DND-41 (cell line): ENCODE data around the gene TSNAXIP1.

Experiments used
- ATAC-seq: fragments of 200-7000 bp; cut with Tn5 transposase; 3 replicates; pipeline ENCODE4 v1.9.1; 2021; ENCODE audit warnings: low read depth; ENCODE audit not compliant: insufficient read depth
- DNase-seq: peaks from one replicate; pipeline ENCODE4 v3.0.0-alpha.2; 2020
- H2AFZ ChIP-seq: 2 replicates; pipeline ENCODE4 v1.6.0; 2012; ENCODE audit warnings: low read depth, low read length
- H3K27ac ChIP-seq: 2 replicates; pipeline ENCODE4 v1.5.1; 2012; ENCODE audit warnings: low read length, inconsistent platforms
- H3K27me3 ChIP-seq: fragments of 200-600 bp; sonication (generic); 2 replicates; pipeline ENCODE4 v1.6.0; 2012; ENCODE audit warnings: low read length, mild to moderate bottlenecking, inconsistent platforms; ENCODE audit not compliant: insufficient read depth, poor library complexity
- H3K36me3 ChIP-seq: 2 replicates; pipeline ENCODE4 v1.5.1; 2012; ENCODE audit warnings: low read length, inconsistent platforms; ENCODE audit not compliant: insufficient read depth
- H3K4me1 ChIP-seq: 2 replicates; pipeline ENCODE4 v1.5.1; 2012; ENCODE audit warnings: mild to moderate bottlenecking, low read length; ENCODE audit not compliant: insufficient read depth
- H3K4me2 ChIP-seq: 2 replicates; pipeline ENCODE4 v1.6.0; 2012; ENCODE audit warnings: mild to moderate bottlenecking, moderate library complexity, low read length, inconsistent platforms; ENCODE audit not compliant: insufficient read depth
- H3K4me3 ChIP-seq, 2 experiments: fragments of 200-600 bp in 1 of 2; shearing (Covaris generic) in 1 of 2; 2 replicates each; pipeline ENCODE4 v1.5.1; 2012 to 2016; ENCODE audit warnings: inconsistent platforms in 2 of 2, low read length in 2 of 2, mild to moderate bottlenecking in 2 of 2, low read depth in 1 of 2, moderate library complexity in 1 of 2
- H3K79me2 ChIP-seq: 2 replicates; pipeline ENCODE4 v1.6.0; 2012; ENCODE audit warnings: low read length, inconsistent platforms; ENCODE audit not compliant: insufficient read depth
- H3K9ac ChIP-seq: 2 replicates; pipeline ENCODE4 v1.6.0; 2012; ENCODE audit warnings: low read depth, mild to moderate bottlenecking, inconsistent platforms, low read length, moderate library complexity
- H3K9me3 ChIP-seq: 2 replicates; pipeline ENCODE4 v1.5.1; 2012; ENCODE audit warnings: low read length, moderate library complexity, mild to moderate bottlenecking, inconsistent platforms; ENCODE audit not compliant: insufficient read depth, severe bottlenecking
- H4K20me1 ChIP-seq: 2 replicates; pipeline ENCODE4 v1.6.0; 2012; ENCODE audit warnings: low read length; ENCODE audit not compliant: insufficient read depth
- EZH2 ChIP-seq: IDR thresholded peaks from 3 replicates; pipeline ENCODE4 v1.6.1; 2012; ENCODE audit warnings: borderline replicate concordance, low read depth, mild to moderate bottlenecking, moderate library complexity, low read length, inconsistent platforms; ENCODE audit not compliant: severe bottlenecking
- TF ChIP-seq, protein P1 (sequence below): IDR thresholded peaks from 2 replicates; pipeline ENCODE4 v1.5.1; 2012; ENCODE audit warnings: borderline replicate concordance, low read length, moderate library complexity, mild to moderate bottlenecking; ENCODE audit not compliant: poor library complexity, severe bottlenecking; ENCODE audit errors: extremely low read depth

TSNAXIP1 gene

GRCh38 chr16:67843343-67843765 lies 36.7 kb downstream of the TSNAXIP1 start:
- peaks cover 34% of the 10 kb centered on the region for H4K20me1 ChIP-seq
- H3K4me3 ChIP-seq, result peak overlapping the region; percentile 27 to 71; a peak in 3 of 4 replicates
- H3K27me3 ChIP-seq, result no peaks in the 10 kb centered on the region
- H3K4me2 ChIP-seq, result peak overlapping the region; percentile 92
- H3K36me3 ChIP-seq, result peaks cover 21% of the 10 kb centered on the region
- H3K9me3 ChIP-seq, result no peaks in the 10 kb centered on the region
- DNase-seq (peak; percentile 86), ATAC-seq (peak; percentile 44)
- H3K27ac ChIP-seq, result peak overlapping the region; percentile 94
- peaks cover 55% of the 10 kb centered on the region for H3K4me1 ChIP-seq
- H3K9ac ChIP-seq, result peak overlapping the region; percentile 62
- H3K79me2 ChIP-seq, result peaks cover 55% of the 10 kb centered on the region
- H2AFZ ChIP-seq, result peak overlapping the region; percentile 89
- no peak for TF ChIP-seq EZH2
- TF ChIP-seq, protein P1, sequence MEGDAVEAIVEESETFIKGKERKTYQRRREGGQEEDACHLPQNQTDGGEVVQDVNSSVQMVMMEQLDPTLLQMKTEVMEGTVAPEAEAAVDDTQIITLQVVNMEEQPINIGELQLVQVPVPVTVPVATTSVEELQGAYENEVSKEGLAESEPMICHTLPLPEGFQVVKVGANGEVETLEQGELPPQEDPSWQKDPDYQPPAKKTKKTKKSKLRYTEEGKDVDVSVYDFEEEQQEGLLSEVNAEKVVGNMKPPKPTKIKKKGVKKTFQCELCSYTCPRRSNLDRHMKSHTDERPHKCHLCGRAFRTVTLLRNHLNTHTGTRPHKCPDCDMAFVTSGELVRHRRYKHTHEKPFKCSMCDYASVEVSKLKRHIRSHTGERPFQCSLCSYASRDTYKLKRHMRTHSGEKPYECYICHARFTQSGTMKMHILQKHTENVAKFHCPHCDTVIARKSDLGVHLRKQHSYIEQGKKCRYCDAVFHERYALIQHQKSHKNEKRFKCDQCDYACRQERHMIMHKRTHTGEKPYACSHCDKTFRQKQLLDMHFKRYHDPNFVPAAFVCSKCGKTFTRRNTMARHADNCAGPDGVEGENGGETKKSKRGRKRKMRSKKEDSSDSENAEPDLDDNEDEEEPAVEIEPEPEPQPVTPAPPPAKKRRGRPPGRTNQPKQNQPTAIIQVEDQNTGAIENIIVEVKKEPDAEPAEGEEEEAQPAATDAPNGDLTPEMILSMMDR, result no peak

GRCh38 chr16:67844497-67844896 lies 37.8 kb downstream of the TSNAXIP1 start:
- DNase-seq, result no peak
- Histone ChIP-seq H3K9ac (peak overlapping the region; percentile 62), H3K4me1 (peaks cover 65% of the 10 kb centered on the region)

DNA sequence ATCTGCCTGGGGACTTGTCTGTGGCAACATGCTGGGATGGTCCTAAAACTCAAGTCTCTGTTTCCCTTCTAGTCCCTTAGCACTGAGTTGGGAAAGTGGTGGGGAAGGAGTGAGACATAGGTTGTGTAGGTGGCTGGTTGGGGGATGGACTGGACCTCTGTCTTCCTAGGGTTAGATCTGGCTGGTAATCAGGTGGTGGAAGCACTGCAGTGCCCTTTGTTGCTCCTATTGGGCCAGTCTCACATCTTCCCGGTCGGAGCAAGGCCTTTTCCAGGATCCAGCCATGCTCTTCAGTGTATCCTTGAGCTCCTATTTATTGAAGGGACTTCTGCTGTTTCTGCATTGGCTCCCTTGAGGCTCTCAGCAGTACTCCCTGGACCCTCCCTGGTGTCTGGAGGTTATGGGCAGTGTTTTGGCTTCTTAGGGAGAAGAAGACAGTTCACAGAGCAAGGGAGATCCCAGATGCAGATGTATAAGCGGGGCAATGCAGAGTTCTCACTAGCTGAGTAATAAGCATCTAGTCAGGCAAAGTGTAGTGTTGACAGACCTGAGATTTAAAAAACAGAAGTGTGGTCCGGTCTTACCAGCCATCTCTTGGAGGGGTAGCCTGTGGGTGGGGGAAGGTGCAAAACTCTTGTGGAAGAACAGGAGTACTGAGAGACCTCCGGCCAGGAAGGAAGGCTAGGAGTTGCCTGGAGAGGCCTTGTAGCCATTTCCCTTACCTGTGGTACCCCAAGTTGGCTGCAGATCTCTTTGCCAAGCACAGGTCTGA lies 38.8 kb downstream of the TSNAXIP1 start:
- no peaks in the 10 kb centered on the region for H3K9me3 ChIP-seq
- peak overlapping the region; percentile 95 for H3K9ac ChIP-seq
- H3K4me1 ChIP-seq, result peaks cover 65% of the 10 kb centered on the region
- peaks cover 51% of the 10 kb centered on the region for H4K20me1 ChIP-seq
- peaks cover 75% of the 10 kb centered on the region for H3K79me2 ChIP-seq
- H3K27ac ChIP-seq, result peak overlapping the region; percentile 86
- peak overlapping the region; percentile 98 to 99; a peak in 3 of 4 replicates for H3K4me3 ChIP-seq
- no peaks in the 10 kb centered on the region for H3K27me3 ChIP-seq
- peak overlapping the region; percentile 79 for H3K4me2 ChIP-seq
- ATAC-seq (no peak), DNase-seq (no peak)
- H2AFZ ChIP-seq, result peak overlapping the region; percentile 73
- TF ChIP-seq, protein P1, result no peak
- H3K36me3 ChIP-seq, result peaks cover 34% of the 10 kb centered on the region

More at GRCh38 chr16:67844497-67844896, 37.8 kb downstream of the TSNAXIP1 start:
- Histone ChIP-seq H3K27me3 (no peaks in the 10 kb centered on the region), H3K4me3 (peak overlapping the region in 1 of 2 experiments; percentile 71; a peak in 1 of 4 replicates), H3K27ac (0 out of 2 replicates have a peak overlapping the region, but pooled peaks have one; percentile 30), H4K20me1 (peaks cover 44% of the 10 kb centered on the region), H2AFZ (no peak overlapping the region), H3K9me3 (no peaks in the 10 kb centered on the region), H3K79me2 (peaks cover 66% of the 10 kb centered on the region), H3K36me3 (peaks cover 29% of the 10 kb centered on the region), H3K4me2 (peak overlapping the region; percentile 92)
- no peak for ATAC-seq
- TF ChIP-seq, protein P1, result no peak
- TF ChIP-seq EZH2, result no peak
